Retinal pigment epithelial cell (primary cell): ENCODE data around the gene NXNL2.

ENCODE experiments used
- DNase-seq: peaks from one replicate; pipeline ENCODE4 v3.0.0-alpha.2; 2010; ENCODE audit warnings: low read depth
- H3K4me3 ChIP-seq: 2 replicates; pipeline ENCODE4 v1.5.1; 2011; ENCODE audit warnings: mild to moderate bottlenecking, low read length, control low read depth, moderate library complexity
- CTCF ChIP-seq: conservative IDR thresholded peaks from 2 replicates; pipeline ENCODE4 v1.5.1; 2011; ENCODE audit warnings: low read depth, low read length, control low read depth, inconsistent platforms

NXNL2 gene

GRCh38 chr9:88555268-88555980 is 20.4 kb downstream of the NXNL2 start:
- DNase-seq = no peak
- TF ChIP-seq CTCF = no peak
- H3K4me3 ChIP-seq = no peak overlapping the region

DNA sequence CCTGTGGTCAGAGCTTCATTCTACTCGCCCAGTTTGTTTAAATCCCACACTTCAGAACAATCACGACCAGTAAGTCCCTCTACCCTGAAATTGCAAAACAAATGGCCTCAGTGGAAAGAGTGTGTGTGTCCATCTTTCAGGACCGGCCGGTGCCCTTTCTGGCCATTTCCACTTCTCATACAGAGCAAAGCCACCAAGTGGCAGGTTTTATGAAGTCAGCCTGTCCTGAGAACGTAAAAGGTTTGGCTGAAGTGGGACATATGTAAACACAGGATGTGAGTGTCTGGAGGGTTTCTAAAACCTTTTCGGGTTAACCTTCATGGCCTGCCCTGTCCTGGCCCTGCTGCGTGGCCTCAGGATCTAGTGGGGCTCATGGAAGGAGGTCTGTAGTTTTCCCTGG is 24.7 kb downstream of the NXNL2 start:
- no peak for DNase-seq
- peak; percentile 13 for TF ChIP-seq CTCF

GRCh38 chr9:88567870-88568269 is 32.9 kb downstream of the NXNL2 start:
- TF ChIP-seq CTCF = no peak

More for the DNA sequence above, 24.7 kb downstream of the NXNL2 start:
- no peak overlapping the region for H3K4me3 ChIP-seq

DNA sequence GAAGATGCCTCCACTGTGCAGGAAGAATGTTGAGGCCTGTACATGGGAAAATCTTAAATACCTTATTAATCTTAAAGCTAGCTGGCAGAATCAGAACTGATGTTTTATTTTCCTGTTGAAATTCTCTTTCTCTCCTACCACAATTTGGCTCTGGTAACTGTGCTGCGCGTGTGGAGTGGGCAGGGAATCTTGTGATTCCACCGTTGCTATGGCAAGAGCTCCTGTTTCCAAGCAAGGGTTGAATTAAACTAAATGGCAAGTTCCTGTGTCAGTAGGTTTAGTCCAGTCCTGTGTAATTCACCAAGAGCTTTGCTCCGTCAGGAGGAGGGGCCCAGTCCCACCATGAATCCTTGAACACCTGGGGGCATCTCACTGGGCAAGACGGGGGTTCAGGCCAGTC is 36.4 kb downstream of the NXNL2 start:
- TF ChIP-seq CTCF = no peak
- peak; percentile 48 for DNase-seq
- H3K4me3 ChIP-seq = no peak overlapping the region

More at GRCh38 chr9:88567870-88568269, 32.9 kb downstream of the NXNL2 start:
- H3K4me3 ChIP-seq = no peak overlapping the region
- DNase-seq = no peak

DNA sequence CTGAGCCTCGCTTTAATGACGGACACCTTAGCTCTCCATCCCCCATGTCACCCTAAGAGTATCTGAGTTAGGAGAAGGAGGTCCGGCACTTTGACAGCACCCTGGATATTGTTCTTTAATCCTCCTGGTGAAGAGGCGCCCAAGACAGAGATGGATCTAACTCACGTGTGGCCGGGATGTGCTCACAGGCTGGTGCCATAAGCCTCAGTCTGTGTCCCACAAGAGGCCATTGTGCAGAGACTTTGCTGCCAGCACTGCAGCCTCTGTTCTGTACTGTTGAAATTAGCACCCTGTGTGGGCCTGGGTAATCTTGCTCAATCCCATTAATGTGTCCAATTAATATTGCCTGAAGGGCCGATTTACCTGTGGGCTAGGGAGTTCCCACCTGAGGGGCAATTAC is 37.7 kb downstream of the NXNL2 start:
- TF ChIP-seq CTCF = no peak
- no peak for DNase-seq
- H3K4me3 ChIP-seq = no peak overlapping the region

GRCh38 chr9:88574953-88575352 is 40.0 kb downstream of the NXNL2 start:
- peak overlapping the region; percentile 14 for H3K4me3 ChIP-seq
- no peak for TF ChIP-seq CTCF
- DNase-seq = no peak

DNA sequence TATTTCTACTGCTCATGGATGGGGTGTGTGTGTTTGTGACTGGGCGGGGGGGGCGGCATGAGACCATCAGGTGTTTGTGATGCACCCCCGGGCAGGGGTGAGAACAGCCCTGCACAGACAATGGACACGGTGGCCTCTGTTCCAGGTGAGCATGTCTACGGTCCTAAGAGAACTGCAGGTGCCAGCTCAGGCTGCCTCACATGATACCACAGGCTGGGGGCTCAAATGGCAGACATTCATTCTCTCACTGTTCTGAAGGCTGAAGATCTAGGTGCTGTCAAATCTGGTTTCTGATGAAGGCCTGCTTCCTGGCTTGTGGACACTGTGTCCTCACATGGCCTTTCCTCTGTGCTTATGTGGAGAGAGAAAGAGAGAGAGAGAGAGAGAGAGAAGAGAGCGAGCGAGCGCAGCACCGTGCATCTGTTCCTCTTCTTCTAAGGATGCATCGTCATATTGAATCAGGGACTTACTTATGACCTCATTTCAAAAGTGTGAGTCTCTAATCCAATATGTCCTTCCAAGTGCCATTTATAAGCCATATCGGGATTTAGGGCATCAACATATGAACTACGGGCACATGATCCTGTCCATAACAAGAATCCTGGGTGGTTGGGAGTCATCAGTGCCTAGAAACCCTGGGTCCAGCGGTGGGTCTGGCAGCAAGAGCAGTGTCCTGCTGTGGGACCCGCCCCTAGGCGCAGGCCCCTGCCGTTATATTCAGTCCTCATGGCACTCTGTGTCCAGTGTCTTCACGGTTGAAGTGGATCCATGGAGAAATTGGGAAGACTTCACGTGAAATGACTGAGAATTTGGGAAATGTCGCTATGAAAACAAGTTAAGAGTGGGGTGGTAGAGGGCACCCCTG is 42.5 kb downstream of the NXNL2 start:
- no peak overlapping the region for H3K4me3 ChIP-seq
- no peak for TF ChIP-seq CTCF
- DNase-seq = no peak
